Anterior cingulate cortex (tissue), 58 donors: ENCODE data around the gene SGCA.

Experiments
- DNase-seq, 58 donors: peaks; one replicate each; lab custom pipeline; 2025; lab: John Stamatoyannopoulos, UW

The SGCA gene

GRCh38 chr17:50176559-50177357 lies 11.0 kb downstream of the SGCA start:
- DNase-seq: no peak

- no peak for DNase-seq
Measured at GRCh38 chr17:50177476-50177875, 11.7 kb downstream of the SGCA start.

- peak in 36 of 58 donors; percentile 11 to 68 (median 46) for DNase-seq
Measured at GRCh38 chr17:50177983-50178834, 12.4 kb downstream of the SGCA start.

GRCh38 chr17:50180111-50180510 lies 14.3 kb downstream of the SGCA start:
- DNase-seq: no peak

GRCh38 chr17:50180620-50181019 lies 14.8 kb downstream of the SGCA start:
- peak in 1 of 58 donors; percentile 16 for DNase-seq

GRCh38 chr17:50181144-50181543 lies 15.3 kb downstream of the SGCA start:
- peak in 39 of 58 donors; percentile 8 to 83 (median 38) for DNase-seq

GRCh38 chr17:50181591-50182560 lies 16.1 kb downstream of the SGCA start:
- DNase-seq: no peak

- DNase-seq: no peak
Measured at GRCh38 chr17:50182783-50183420, 17.1 kb downstream of the SGCA start.

GRCh38 chr17:50183421-50183994 lies 17.7 kb downstream of the SGCA start:
- no peak for DNase-seq

GRCh38 chr17:50184064-50184463 lies 18.3 kb downstream of the SGCA start:
- no peak for DNase-seq

- DNase-seq: peak in 18 of 58 donors; percentile 8 to 69 (median 30)
Measured at GRCh38 chr17:50184611-50185398, 19.0 kb downstream of the SGCA start.

GRCh38 chr17:50185631-50186471 lies 20.0 kb downstream of the SGCA start:
- no peak for DNase-seq

GRCh38 chr17:50186661-50187393 lies 21.0 kb downstream of the SGCA start:
- DNase-seq: no peak

GRCh38 chr17:50187394-50187725 lies 21.6 kb downstream of the SGCA start:
- no peak for DNase-seq

GRCh38 chr17:50187751-50188530 lies 22.1 kb downstream of the SGCA start:
- no peak for DNase-seq

GRCh38 chr17:50188531-50188920 lies 22.7 kb downstream of the SGCA start:
- no peak for DNase-seq
